Peyer's patch (tissue), 4 donors: ENCODE data around the gene TMCC1. TPM values are rescaled to one million over a fixed set of nuclear protein-coding genes. Genes with fewer than 3 reads are reported as not detected.

Experiments used
- DNase-seq, 3 donors: peaks; one replicate each; pipeline ENCODE4 v3.0.0-alpha.2; 2017 to 2019
- H3K27ac ChIP-seq, 4 donors: fragments of 200-600 bp; sonication (generic); one replicate each; pipeline ENCODE4 v1.5.1; 2016 to 2019
- H3K27me3 ChIP-seq, 2 donors: fragments of 200-600 bp; sonication (generic); one replicate each; pipeline ENCODE4 v1.5.1; 2019
- H3K36me3 ChIP-seq, 3 donors: fragments of 200-600 bp; sonication (generic); one replicate each; pipeline ENCODE4 v1.5.1; 2016 to 2019
- H3K4me1 ChIP-seq, 4 donors: fragments of 200-600 bp; sonication (generic); one replicate each; pipeline ENCODE4 v1.5.1; 2016 to 2019
- H3K4me3 ChIP-seq, 4 donors: fragments of 200-600 bp; sonication (generic); 1 replicate in 3 of 4; 2 replicates in 1 of 4; pipeline ENCODE4 v1.5.1; 2016 to 2019; ENCODE audit warnings: mild to moderate bottlenecking in 1 of 4
- H3K9me3 ChIP-seq, 4 donors: fragments of 200-600 bp; sonication (generic); one replicate each; pipeline ENCODE4 v1.5.1; 2016 to 2019; ENCODE audit warnings: mild to moderate bottlenecking in 1 of 4
- CTCF ChIP-seq, 6 experiments: fragments of 450-650 bp in 4 of 6; fragments of 200-600 bp in 2 of 6; sonication (generic) in 1 of 6; IDR thresholded peaks; one replicate each; pipeline ENCODE4 v1.5.1; 2017 to 2019; ENCODE audit warnings: antibody characterized with exemption in 6 of 6, mild to moderate bottlenecking in 3 of 6, moderate library complexity in 1 of 6
- POLR2A ChIP-seq, 2 donors: fragments of 450-650 bp; IDR thresholded peaks; one replicate each; pipeline ENCODE4 v1.5.1; 2017; ENCODE audit warnings: antibody characterized with exemption in 2 of 2, mild to moderate bottlenecking in 2 of 2, moderate library complexity in 2 of 2
- total RNA-seq, 4 donors: library from RNA; depleted of rRNA; stranded (reverse); fragments of >200 nt; gene quantifications; one replicate each; pipeline ENCODE4 v1.1.0, GENCODE V29; 2016

TMCC1 gene
- total RNA-seq, 4 donors from 2014 or later: 12.9 to 33.1 (median 23.7) TPM

DNA sequence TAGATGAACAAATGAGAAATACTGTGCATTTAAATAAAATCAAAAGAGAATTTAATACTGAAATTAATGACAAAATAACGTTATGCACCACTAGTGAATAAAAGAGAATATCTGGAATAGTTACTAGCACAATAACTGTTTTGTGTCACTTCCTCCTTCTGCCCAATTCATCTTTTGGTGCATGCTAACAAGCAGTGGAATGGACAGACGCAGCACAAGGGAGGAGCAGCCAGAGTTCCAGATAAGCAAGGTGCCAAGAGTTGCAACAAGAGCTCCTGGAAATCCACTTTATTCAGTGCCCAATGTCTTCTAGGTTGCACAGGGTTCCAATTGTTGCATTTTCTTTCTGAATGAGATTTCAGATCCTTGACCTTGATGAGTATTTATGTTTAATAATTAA lies 220.5 kb downstream of the TMCC1 start:
- H3K36me3 ChIP-seq: peaks cover 0 to 14% (median 0%) of the 10 kb centered on the region in 3 donors
- no peaks in the 10 kb centered on the region for H3K9me3 ChIP-seq
- DNase-seq: no peak
- peaks cover 0 to 7% (median 0%) of the 10 kb centered on the region in 4 donors for H3K4me1 ChIP-seq
- H3K27me3 ChIP-seq: no peaks in the 10 kb centered on the region
- H3K27ac ChIP-seq: no peak overlapping the region
- no peak overlapping the region for H3K4me3 ChIP-seq
- TF ChIP-seq POLR2A (IDR thresholded peaks at IDR 0.05): no peak
- no peak for TF ChIP-seq CTCF (IDR thresholded peaks at IDR 0.05)

GRCh38 chr3:129672412-129672811 lies 221.1 kb downstream of the TMCC1 start:
- DNase-seq: no peak
- Histone ChIP-seq H3K4me1 (peaks cover 0 to 7% (median 0%) of the 10 kb centered on the region in 4 donors), H3K27ac (no peak overlapping the region), H3K27me3 (no peaks in the 10 kb centered on the region), H3K4me3 (no peak overlapping the region), H3K36me3 (peaks cover 0 to 14% (median 0%) of the 10 kb centered on the region in 3 donors), H3K9me3 (no peaks in the 10 kb centered on the region)
- TF ChIP-seq CTCF (IDR thresholded peaks at IDR 0.05): no peak
- TF ChIP-seq POLR2A (IDR thresholded peaks at IDR 0.05): no peak

DNA sequence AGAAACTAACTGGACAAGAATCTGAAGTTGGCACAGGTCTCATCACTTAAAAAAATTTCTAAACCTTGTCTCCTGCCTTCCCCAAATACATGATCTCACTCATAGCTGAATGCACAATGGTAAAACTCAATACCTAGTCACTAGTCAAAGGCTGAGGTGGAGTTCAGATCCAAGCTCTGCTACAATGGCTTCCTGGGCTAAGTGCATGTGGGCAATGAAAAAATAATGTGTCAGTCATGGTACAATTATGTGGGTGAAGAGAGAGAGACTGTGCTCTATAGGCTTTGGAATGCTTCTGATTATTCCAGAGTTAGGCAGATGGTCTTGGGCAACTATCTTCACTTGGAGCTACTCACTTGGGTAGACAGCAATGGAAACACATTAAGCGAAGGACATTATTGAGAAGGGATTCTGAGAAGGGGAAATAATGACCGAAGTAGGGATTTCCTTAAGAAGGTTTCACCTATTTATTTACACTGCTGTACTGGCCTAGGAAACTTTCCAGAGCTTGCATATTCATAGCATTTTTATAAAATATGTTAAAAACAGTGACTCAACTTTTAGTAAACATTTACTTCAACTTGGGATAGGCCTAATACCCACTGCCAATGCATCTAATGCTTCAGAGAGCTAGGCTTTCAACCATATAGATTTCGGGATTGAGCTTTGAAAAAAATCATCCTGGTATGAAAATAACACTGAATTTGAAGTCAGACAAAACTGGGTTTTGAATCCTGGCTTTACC lies 228.3 kb downstream of the TMCC1 start:
- no peak overlapping the region for H3K27ac ChIP-seq

DNA sequence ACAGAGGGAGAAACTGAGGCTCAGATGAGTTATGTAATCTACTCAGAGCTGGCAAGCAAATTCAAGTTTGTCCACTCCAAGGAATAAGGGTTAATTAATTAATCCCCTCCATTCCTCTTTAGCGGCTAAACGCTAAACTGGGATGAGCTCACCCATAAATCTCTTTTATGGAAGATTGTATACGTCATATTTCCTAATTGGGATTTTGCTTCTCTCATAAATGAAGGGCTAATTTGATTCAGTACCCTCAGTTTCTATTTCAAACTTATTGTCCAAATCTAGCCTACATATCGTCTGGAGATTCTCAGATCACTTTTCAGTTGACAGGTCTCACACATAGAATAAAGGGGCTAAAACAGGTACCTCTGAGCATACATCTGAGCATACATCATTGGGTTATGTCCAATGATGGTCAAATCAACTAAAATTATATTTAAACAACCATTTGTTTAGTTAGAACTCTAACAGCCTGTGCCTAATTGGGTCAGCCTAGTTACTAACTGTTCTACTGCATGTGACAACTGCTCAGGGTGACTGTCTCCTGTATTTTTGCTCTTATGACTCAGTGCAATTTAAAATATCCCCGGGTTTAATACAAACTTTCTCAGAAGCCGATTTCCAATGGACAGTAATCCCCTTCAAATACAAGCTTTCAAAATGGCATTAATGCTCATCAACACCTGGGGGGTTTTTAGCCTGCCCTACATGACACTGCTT lies 229.4 kb downstream of the TMCC1 start:
- H3K27ac ChIP-seq: no peak overlapping the region
- H3K36me3 ChIP-seq: no peaks in the 10 kb centered on the region
- H3K27me3 ChIP-seq: no peaks in the 10 kb centered on the region
- H3K4me3 ChIP-seq: no peak overlapping the region
- TF ChIP-seq CTCF (IDR thresholded peaks at IDR 0.05): no peak
- no peak for TF ChIP-seq POLR2A (IDR thresholded peaks at IDR 0.05)
- DNase-seq: no peak
- no peaks in the 10 kb centered on the region for H3K9me3 ChIP-seq
- no peaks in the 10 kb centered on the region for H3K4me1 ChIP-seq

More for the DNA sequence above, 228.3 kb downstream of the TMCC1 start:
- Histone ChIP-seq H3K36me3 (peaks cover 0 to 3% (median 0%) of the 10 kb centered on the region in 3 donors), H3K4me3 (no peak overlapping the region), H3K9me3 (no peaks in the 10 kb centered on the region), H3K27me3 (no peaks in the 10 kb centered on the region), H3K4me1 (no peaks in the 10 kb centered on the region)
- TF ChIP-seq POLR2A (IDR thresholded peaks at IDR 0.05) (no peak), CTCF (IDR thresholded peaks at IDR 0.05) (no peak)
- DNase-seq: no peak

DNA sequence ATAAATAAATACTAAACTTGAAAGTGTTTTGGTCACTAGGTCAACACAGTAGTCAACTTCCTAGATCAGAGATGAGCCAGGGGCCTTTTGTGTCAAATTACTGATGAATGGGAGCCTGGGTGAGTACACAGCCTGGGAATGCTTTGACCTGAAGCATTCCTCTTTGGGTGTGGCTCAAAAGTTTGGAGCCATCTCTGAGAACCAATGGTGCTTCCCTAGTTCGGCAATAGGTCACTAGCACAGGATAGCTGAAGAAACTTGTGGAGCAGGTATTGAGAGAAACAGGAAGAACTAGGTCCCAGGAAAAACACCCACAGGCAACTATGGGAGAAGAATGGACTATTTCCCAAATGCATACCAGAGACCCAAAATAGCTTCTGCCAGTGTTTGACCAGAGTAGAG lies 230.5 kb downstream of the TMCC1 start:
- no peak for DNase-seq
- Histone ChIP-seq H3K36me3 (no peaks in the 10 kb centered on the region), H3K9me3 (no peaks in the 10 kb centered on the region), H3K27ac (no peak overlapping the region), H3K4me1 (peaks cover 0 to 6% (median 0%) of the 10 kb centered on the region in 4 donors), H3K4me3 (no peak overlapping the region), H3K27me3 (no peaks in the 10 kb centered on the region)
- TF ChIP-seq CTCF (IDR thresholded peaks at IDR 0.05): no peak
- no peak for TF ChIP-seq POLR2A (IDR thresholded peaks at IDR 0.05)
